ENCODE measurements around the gene LYPLA2. TPM values are rescaled to one million over a fixed set of nuclear protein-coding genes. Genes with fewer than 3 reads are reported as not detected.

The LYPLA2 gene
- total RNA-seq, 2 donors from 2014 or later, result 117 to 120 TPM

Other genes starting within 250 kb of the LYPLA2 start
- 1 to 10 TPM; 2.6 to 5.0 TPM for gene ID3, start 231.6 kb upstream of the LYPLA2 start, total RNA-seq
- 100 to 1,000 TPM; 560 to 666 TPM for gene RPL11, start 99.3 kb upstream of the LYPLA2 start, total RNA-seq
- gene ELOA, start 47.7 kb upstream of the LYPLA2 start, total RNA-seq, result 10 to 100 TPM; 74.7 to 84.5 TPM
- 10 to 100 TPM; 68.6 to 77.7 TPM for gene PITHD1, start 12.7 kb upstream of the LYPLA2 start, total RNA-seq
- 10 to 100 TPM; 54.3 to 68.1 TPM for gene GALE, start 9.6 kb downstream of the LYPLA2 start, total RNA-seq
- 10 to 100 TPM; 26.1 to 29.1 TPM for gene HMGCL, start 34.3 kb downstream of the LYPLA2 start, total RNA-seq
- gene FUCA1, start 77.1 kb downstream of the LYPLA2 start, total RNA-seq, result 10 to 100 TPM; 10.3 to 15.1 TPM
- 1 to 10 TPM; 2.1 to 3.8 TPM for gene CNR2, start 122.2 kb downstream of the LYPLA2 start, total RNA-seq
- gene PNRC2, start 168.7 kb downstream of the LYPLA2 start, total RNA-seq, result 100 to 1,000 TPM in 1 of 2 donors, 10 to 100 TPM in 1; 89.7 to 162 TPM
- gene SRSF10, start 189.2 kb downstream of the LYPLA2 start, total RNA-seq, result 100 to 1,000 TPM; 176 to 214 TPM